ENCODE measurements around the gene CROCC2. TPM values are rescaled to one million over a fixed set of nuclear protein-coding genes. Genes with fewer than 3 reads are reported as not detected.
"Not testable (repeated sequence)": the region's sequence is repeated elsewhere in the genome, so short reads cannot be mapped to it uniquely, and the experiment has no call there.

CROCC2 gene
- total and polyA plus RNA-seq, 12 donors: 0.07 to 0.65 (median 0.28) TPM; not detected in 6

- no peak overlapping the region for H3K4me3 ChIP-seq
- TF ChIP-seq POLR2A (IDR thresholded peaks at IDR 0.05): no peak
- TF ChIP-seq CTCF (IDR thresholded peaks at IDR 0.05): no peak
- H3K4me1 ChIP-seq (replicated peaks in 1 of 2): no peaks in the 10 kb centered on the region
- H3K9me3 ChIP-seq (replicated peaks in 1 of 3): no peaks in the 10 kb centered on the region
- H3K27ac ChIP-seq: no peak overlapping the region
- H3K27me3 ChIP-seq: peaks cover 7% of the 10 kb centered on the region
- H3K36me3 ChIP-seq (replicated peaks in 1 of 2): no peaks in the 10 kb centered on the region
- intact Hi-C loops (cut with DNase I): no loop called here
- no peak for DNase-seq
- 69 to 80% (median 76%) methylated on average over 8 to 10 of the region's 10 CpGs for WGBS, 4 donors
These were observed 68.8 kb downstream of the CROCC2 start for GRCh38 chr2:240974771-240975572.

- DNase-seq; H3K4me1 ChIP-seq (replicated peaks in 1 of 2); H3K36me3 ChIP-seq (replicated peaks in 1 of 2); H3K9me3 ChIP-seq (replicated peaks in 1 of 3); H3K27me3 ChIP-seq; H3K27ac ChIP-seq; intact Hi-C loops (cut with DNase I); H3K4me3 ChIP-seq: not testable (repeated sequence)
- whole genome bisulfite sequencing, 4 donors: 65 to 84% (median 73%) methylated on average over 3 to 4 of the region's 4 CpGs
These were observed 69.8 kb downstream of the CROCC2 start for GRCh38 chr2:240975903-240976302.

- H3K27ac ChIP-seq: no peak overlapping the region
- TF ChIP-seq POLR2A (IDR thresholded peaks at IDR 0.05) (no peak), CTCF (IDR thresholded peaks at IDR 0.05) (no peak)
- H3K36me3 ChIP-seq (replicated peaks in 1 of 2): no peaks in the 10 kb centered on the region
- no peaks in the 10 kb centered on the region for H3K27me3 ChIP-seq
- H3K4me3 ChIP-seq: no peak overlapping the region
- no peaks in the 10 kb centered on the region for H3K4me1 ChIP-seq (replicated peaks in 1 of 2)
- H3K9me3 ChIP-seq (replicated peaks in 1 of 3): no peaks in the 10 kb centered on the region
- WGBS, 4 donors: 34 to 56% (median 40%) methylated on average over 3 to 4 of the region's 4 CpGs
- no peak for DNase-seq
- intact Hi-C loops (cut with DNase I): loop anchor here in 1 of 2 donors (10.0 kb wide), 1 partner anchor 126 kb away; no protein-coding TSS in a partner anchor
These were observed 75.1 kb downstream of the CROCC2 start for GRCh38 chr2:240981280-240981679.

GRCh38 chr2:240981871-240982800 lies 76.0 kb downstream of the CROCC2 start:
- DNase-seq: peak in 3 of 7 donors; percentile 0 to 14 (median 13)
- H3K4me1 ChIP-seq (replicated peaks in 1 of 2): peaks cover 0 to 4% of the 10 kb centered on the region in 2 donors
- TF ChIP-seq CTCF (IDR thresholded peaks at IDR 0.05): no peak
- TF ChIP-seq POLR2A (IDR thresholded peaks at IDR 0.05): no peak
- no peaks in the 10 kb centered on the region for H3K36me3 ChIP-seq (replicated peaks in 1 of 2)
- no peaks in the 10 kb centered on the region for H3K27me3 ChIP-seq
- no peaks in the 10 kb centered on the region for H3K9me3 ChIP-seq (replicated peaks in 1 of 3)
- H3K4me3 ChIP-seq: no peak overlapping the region
- no peak overlapping the region for H3K27ac ChIP-seq
- intact Hi-C loops (cut with DNase I): loop anchor here in 1 of 2 donors (10.0 kb wide), 1 partner anchor 127 kb away; no protein-coding TSS in a partner anchor
- 80 to 89% (median 81%) methylated on average over 14 to 25 of the region's 25 CpGs for WGBS, 4 donors
